Liver (tissue), 9 donors: ENCODE results near the gene LMX1B. TPM values are rescaled to one million over a fixed set of nuclear protein-coding genes. Genes with fewer than 3 reads are reported as not detected.

Source experiments
- DNase-seq: peaks from one replicate; pipeline ENCODE4 v3.0.0-alpha.2; 2017; ENCODE audit warnings: low spot score
- H3K27ac ChIP-seq, 2 donors: one replicate each; pipeline ENCODE4 v1.7.0; 2013; ENCODE audit warnings: inconsistent platforms in 2 of 2, low read length in 2 of 2, control low read depth in 1 of 2, low read depth in 1 of 2, mild to moderate bottlenecking in 1 of 2
- H3K27me3 ChIP-seq, 4 donors: one replicate each; pipeline versions ENCODE4 v1.6.1 to v1.7.0; 2013; ENCODE audit warnings: low read length in 3 of 4, inconsistent platforms in 1 of 4, mild to moderate bottlenecking in 1 of 4, moderate library complexity in 1 of 4; ENCODE audit not compliant: control insufficient read depth in 4 of 4, insufficient read depth in 4 of 4
- H3K36me3 ChIP-seq, 4 donors: one replicate each; pipeline versions ENCODE4 v1.6.1 to v1.7.0; 2013; ENCODE audit warnings: low read length in 3 of 4, mild to moderate bottlenecking in 3 of 4, low read depth in 1 of 4, moderate library complexity in 1 of 4; ENCODE audit not compliant: control insufficient read depth in 4 of 4, insufficient read depth in 3 of 4
- H3K4me1 ChIP-seq, 4 donors: one replicate each; pipeline versions ENCODE4 v1.6.1 to v1.7.0; 2013; ENCODE audit warnings: low read length in 3 of 4, mild to moderate bottlenecking in 3 of 4, moderate library complexity in 1 of 4; ENCODE audit not compliant: control insufficient read depth in 4 of 4, insufficient read depth in 4 of 4
- H3K4me3 ChIP-seq, 3 donors: one replicate each; pipeline versions ENCODE4 v1.6.1 to v1.7.0; 2013; ENCODE audit warnings: low read length in 3 of 3, control low read depth in 1 of 3, low read depth in 1 of 3, mild to moderate bottlenecking in 1 of 3
- H3K9ac ChIP-seq, 2 donors: one replicate each; pipeline ENCODE4 v1.7.0; 2013; ENCODE audit warnings: low read length in 2 of 2, mild to moderate bottlenecking in 2 of 2, moderate library complexity in 2 of 2, control low read depth in 1 of 2, low read depth in 1 of 2
- H3K9me3 ChIP-seq, 4 donors: one replicate each; pipeline versions ENCODE4 v1.6.1 to v1.7.0; 2013; ENCODE audit warnings: low read length in 3 of 4; ENCODE audit not compliant: control insufficient read depth in 4 of 4
- ATF3 ChIP-seq: IDR thresholded peaks from 2 replicates; pipeline ENCODE4 v1.6.1; 2016; ENCODE audit warnings: antibody characterized with exemption
- CTCF ChIP-seq: fragments of 150-350 bp; IDR thresholded peaks from 2 replicates; pipeline ENCODE4 v1.5.1; 2017; ENCODE audit warnings: improper control_type of control experiment, low read depth, low read length; ENCODE audit not compliant: missing input control
- FOXA1 ChIP-seq: IDR thresholded peaks from 2 replicates; pipeline ENCODE4 v1.6.1; 2016; ENCODE audit warnings: antibody characterized with exemption
- FOXA2 ChIP-seq: IDR thresholded peaks from 2 replicates; pipeline ENCODE4 v1.6.1; 2016; ENCODE audit warnings: antibody characterized with exemption
- GABPA ChIP-seq, 2 donors: IDR thresholded peaks in 1 of 2; conservative IDR thresholded peaks in 1 of 2; 2 replicates each; pipeline ENCODE4 v1.6.1; 2016; ENCODE audit warnings: antibody characterized with exemption in 2 of 2, mild to moderate bottlenecking in 1 of 2, moderate library complexity in 1 of 2
- HNF4A ChIP-seq, 2 donors: conservative IDR thresholded peaks; 2 replicates each; pipeline ENCODE4 v1.6.1; 2016; ENCODE audit warnings: antibody characterized with exemption in 2 of 2, mild to moderate bottlenecking in 2 of 2
- HNF4G ChIP-seq: IDR thresholded peaks from 2 replicates; pipeline ENCODE4 v1.6.1; 2016; ENCODE audit warnings: antibody characterized with exemption
- MAX ChIP-seq: IDR thresholded peaks from 2 replicates; pipeline ENCODE4 v1.6.1; 2016; ENCODE audit warnings: antibody characterized with exemption
- RAD21 ChIP-seq, 2 donors: IDR thresholded peaks; 2 replicates each; pipeline ENCODE4 v1.6.1; 2016; ENCODE audit warnings: antibody characterized with exemption in 2 of 2, mild to moderate bottlenecking in 2 of 2
- REST ChIP-seq: IDR thresholded peaks from 2 replicates; pipeline ENCODE4 v1.6.1; 2016; ENCODE audit warnings: antibody characterized with exemption, mild to moderate bottlenecking
- SP1 ChIP-seq: IDR thresholded peaks from 2 replicates; pipeline ENCODE4 v1.6.1; 2018; ENCODE audit warnings: antibody characterized with exemption, mild to moderate bottlenecking
- TAF1 ChIP-seq: conservative IDR thresholded peaks from 2 replicates; pipeline ENCODE4 v1.6.1; 2016; ENCODE audit warnings: antibody characterized with exemption, mild to moderate bottlenecking
- YY1 ChIP-seq: IDR thresholded peaks from 2 replicates; pipeline ENCODE4 v1.6.1; 2016; ENCODE audit warnings: antibody characterized with exemption, mild to moderate bottlenecking
- ZBTB33 ChIP-seq: IDR thresholded peaks from 2 replicates; pipeline ENCODE4 v1.6.1; 2016; ENCODE audit warnings: antibody characterized with exemption
- WGBS: extraction: QIAGEN DNeasy Blood & Tissue Kit; methylation state at CpG from one replicate; pipeline ENCODE4 v1.1.7; 2013; 5-methylcytosine and 5-hydroxymethylcytosine counted together
- polyA plus RNA-seq, 2 donors: library from polyadenylated mRNA; stranded (reverse) in 1 of 2; unstranded in 1 of 2; fragments of 200-250 nt in 1 of 2; fragments of >200 nt in 1 of 2; fragmentation: Nextera tagmentation in 1 of 2; extraction: Ambion mirVana in 1 of 2; gene quantifications; one replicate each; pipeline versions ENCODE4 v1.2.1 to v1.2.3, GENCODE V29; 2013 to 2015
- total RNA-seq, 2 donors: library from RNA; depleted of rRNA; stranded (reverse); fragments of >200 nt; gene quantifications; one replicate each; pipeline ENCODE4 v1.2.3, GENCODE V29; 2014
- donor health status: healthy.
- donor health status: healthy.
- donor health status: healthy.
- donor health status: healthy.
- donor health status: healthy.

Gene LMX1B
- total and polyA plus RNA-seq, 4 donors = not detected

GRCh38 chr9:126671381-126671831 lies 57.7 kb downstream of the LMX1B start (continued):
- TF ChIP-seq REST = no peak
- TF ChIP-seq TAF1 = no peak
- TF ChIP-seq GABPA (IDR thresholded peaks at IDR 0.05 in 1 of 2, conservative IDR thresholded peaks at IDR 0.05 in 1 of 2) = no peak
- TF ChIP-seq YY1 = no peak
- TF ChIP-seq HNF4G = no peak
- TF ChIP-seq HNF4A (conservative IDR thresholded peaks at IDR 0.05) = no peak

- H3K9me3 ChIP-seq = no peaks in the 10 kb centered on the region
- DNase-seq = no peak
- no peak overlapping the region for H3K27ac ChIP-seq
- WGBS = 55% methylated on average over 6 of the region's 6 CpGs
- H3K4me1 ChIP-seq = no peaks in the 10 kb centered on the region
- H3K9ac ChIP-seq = no peak overlapping the region
- peaks cover 4 to 21% (median 6%) of the 10 kb centered on the region in 4 donors for H3K27me3 ChIP-seq
- H3K36me3 ChIP-seq = no peaks in the 10 kb centered on the region
- H3K4me3 ChIP-seq = no peak overlapping the region
- TF ChIP-seq HNF4G = no peak
- no peak for TF ChIP-seq CTCF
- no peak for TF ChIP-seq SP1
- TF ChIP-seq RAD21 (IDR thresholded peaks at IDR 0.05) = no peak
- TF ChIP-seq ATF3 = no peak
- no peak for TF ChIP-seq FOXA2
- no peak for TF ChIP-seq FOXA1
- no peak for TF ChIP-seq GABPA (IDR thresholded peaks at IDR 0.05 in 1 of 2, conservative IDR thresholded peaks at IDR 0.05 in 1 of 2)
- TF ChIP-seq MAX = no peak
- TF ChIP-seq ZBTB33 = no peak
Measured at GRCh38 chr9:126671983-126672382, 58.3 kb downstream of the LMX1B start.
